ENCODE measurements around the gene APLP2.
A peak's percentile ranks its signal among the peaks of the same experiment; 100 is the strongest.
"Not testable (repeated sequence)": the region's sequence is repeated elsewhere in the genome, so short reads cannot be mapped to it uniquely, and the experiment has no call there.

The APLP2 gene

DNA sequence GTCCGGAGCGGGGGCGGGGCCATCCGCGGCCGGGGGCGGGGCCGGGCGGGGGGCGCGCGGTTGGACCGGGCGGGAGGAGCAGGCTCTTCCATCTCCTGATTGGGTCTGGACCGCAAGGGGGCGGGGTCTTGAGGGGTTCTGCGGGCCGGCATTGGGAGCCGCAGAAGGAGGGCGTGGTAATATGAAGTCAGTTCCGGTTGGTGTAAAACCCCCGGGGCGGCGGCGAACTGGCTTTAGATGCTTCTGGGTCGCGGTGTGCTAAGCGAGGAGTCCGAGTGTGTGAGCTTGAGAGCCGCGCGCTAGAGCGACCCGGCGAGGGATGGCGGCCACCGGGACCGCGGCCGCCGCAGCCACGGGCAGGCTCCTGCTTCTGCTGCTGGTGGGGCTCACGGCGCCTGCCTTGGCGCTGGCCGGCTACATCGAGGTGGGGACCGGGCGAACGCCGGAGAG, at the start of gene APLP2:
Gene APLP2 (plus strand): TSS at position 236 of the 450 bp plus-strand sequence. CDS start 84 bp downstream, at position 320.
- ATAC-seq: peak; percentile 98
- Mint-ChIP-seq H3K9me3 (no peaks in the 10 kb centered on the region), H3K27ac (peak within 1 kb of the TSS; percentile 81), H3K4me3 (peak within 1 kb of the TSS; percentile 95), H3K27me3 (peaks cover 13% of the 10 kb centered on the region), H3K4me1 (peaks cover 25% of the 10 kb centered on the region), H3K36me3 (no peaks in the 10 kb centered on the region)

DNA sequence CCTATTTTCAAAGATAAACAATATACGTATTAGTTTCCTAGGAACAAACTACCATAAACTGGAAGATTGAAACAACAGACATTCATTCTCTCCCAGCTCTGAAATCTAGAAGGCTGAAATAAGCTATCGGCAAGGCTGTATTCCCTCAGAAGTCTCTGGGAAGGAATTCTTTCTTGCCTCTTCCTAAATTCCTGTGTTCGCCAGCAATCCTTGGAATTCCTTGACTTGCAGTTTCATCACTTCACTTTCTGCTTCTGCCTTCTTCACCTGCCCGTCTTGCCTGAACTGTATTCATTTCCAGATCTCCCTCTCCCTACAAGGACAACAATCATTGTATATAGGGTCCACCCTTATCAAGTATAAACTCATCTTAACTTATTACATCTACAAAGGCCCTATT, 49.4 kb upstream of the APLP2 start:
- Mint-ChIP-seq H3K27ac (no peak overlapping the region), H3K4me1 (peaks cover 16% of the 10 kb centered on the region), H3K4me3 (no peak overlapping the region), H3K9me3 (peaks cover 5% of the 10 kb centered on the region), H3K27me3 (peaks cover 59% of the 10 kb centered on the region), H3K36me3 (peaks cover 5% of the 10 kb centered on the region)
- ATAC-seq: no peak

DNA sequence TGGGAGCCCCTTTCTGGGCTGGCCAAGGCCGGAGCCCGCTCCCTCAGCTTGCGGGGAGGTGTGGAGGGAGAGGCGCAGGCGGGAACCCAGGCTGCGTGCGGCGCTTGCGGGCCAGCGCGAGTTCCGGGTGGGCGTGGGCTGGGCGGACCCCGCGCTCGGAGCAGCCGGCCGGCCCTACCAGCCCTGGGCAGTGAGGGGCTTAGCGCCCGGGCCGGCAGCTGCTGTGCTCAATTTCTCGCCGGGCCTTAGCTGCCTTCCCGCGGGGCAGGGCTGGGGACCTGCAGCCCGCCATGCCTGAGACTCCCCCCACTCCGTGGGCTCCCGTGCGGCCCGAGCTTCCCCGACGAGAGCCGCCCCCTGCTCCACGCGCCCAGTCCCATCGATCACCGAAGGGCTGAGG, 48.1 kb upstream of the APLP2 start:
- not testable (repeated sequence) for H3K36me3 Mint-ChIP-seq, ATAC-seq, H3K9me3 Mint-ChIP-seq, H3K4me3 Mint-ChIP-seq, H3K27ac Mint-ChIP-seq
- Mint-ChIP-seq H3K4me1 (peaks cover 16% of the 10 kb centered on the region), H3K27me3 (peaks cover 62% of the 10 kb centered on the region)

DNA sequence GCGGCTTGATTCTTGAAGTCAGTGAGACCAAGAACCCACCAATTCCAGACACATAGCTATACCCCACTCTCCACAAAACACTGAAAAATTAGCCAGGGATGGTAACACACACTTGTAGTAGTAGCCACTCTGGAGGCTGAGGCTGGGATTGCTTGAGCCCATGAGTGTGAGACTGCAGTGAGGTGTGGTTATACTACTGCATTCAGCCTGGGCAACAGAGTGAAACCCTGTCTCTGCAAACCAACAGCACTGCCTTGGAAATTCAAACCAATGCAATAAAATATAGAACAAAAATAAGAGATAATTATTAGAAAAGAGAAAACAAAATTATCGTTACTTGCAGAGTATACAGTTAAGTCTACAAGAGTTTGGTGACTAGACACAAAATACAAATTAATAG, 46.9 kb upstream of the APLP2 start:
- Mint-ChIP-seq H3K9me3 (no peaks in the 10 kb centered on the region), H3K4me1 (peaks cover 16% of the 10 kb centered on the region), H3K27me3 (peaks cover 74% of the 10 kb centered on the region), H3K36me3 (no peaks in the 10 kb centered on the region), H3K27ac (no peak overlapping the region), H3K4me3 (no peak overlapping the region)
- no peak for ATAC-seq

DNA sequence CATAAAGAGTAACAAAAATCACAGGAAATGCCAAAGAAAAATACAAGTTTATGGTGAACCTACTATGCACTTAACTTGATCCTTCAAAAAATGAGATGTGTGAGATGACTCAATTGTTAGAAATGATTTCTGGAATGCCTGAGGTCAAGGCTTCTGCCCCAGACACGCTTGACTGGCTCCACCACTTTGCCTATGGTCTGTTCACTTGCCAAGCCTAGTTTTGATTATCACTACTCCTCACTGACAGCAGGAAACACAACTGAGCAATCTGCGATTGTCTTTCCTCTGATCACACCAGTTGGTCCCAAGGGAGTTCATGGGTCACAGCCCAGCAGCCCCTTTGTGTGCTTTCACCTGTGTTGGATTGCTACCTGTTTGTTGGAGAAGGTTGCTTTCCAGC, 46.5 kb upstream of the APLP2 start:
- H3K4me3 Mint-ChIP-seq: no peak overlapping the region
- H3K27me3 Mint-ChIP-seq: peaks cover 77% of the 10 kb centered on the region
- no peaks in the 10 kb centered on the region for H3K36me3 Mint-ChIP-seq
- ATAC-seq: peak; percentile 92
- no peaks in the 10 kb centered on the region for H3K9me3 Mint-ChIP-seq
- H3K4me1 Mint-ChIP-seq: peaks cover 16% of the 10 kb centered on the region
- no peak overlapping the region for H3K27ac Mint-ChIP-seq

DNA sequence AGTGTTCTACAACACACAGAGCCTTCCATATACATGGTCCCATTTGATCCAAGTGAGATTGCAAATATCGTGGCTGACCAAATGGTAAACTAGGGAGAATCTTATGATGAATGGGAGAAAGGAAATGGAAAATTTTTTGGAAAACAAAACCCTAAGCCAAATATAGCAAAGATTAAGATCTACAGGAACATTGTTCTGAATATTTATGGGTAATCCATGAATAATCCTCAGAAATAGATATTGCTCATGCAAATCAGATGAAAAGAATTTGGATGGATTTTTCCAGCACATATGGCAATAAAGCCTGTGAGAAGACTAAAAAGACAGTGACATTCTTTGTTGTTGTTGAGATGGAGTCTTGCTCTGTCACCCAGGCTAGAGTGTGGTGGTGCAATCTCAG, 45.3 kb upstream of the APLP2 start:
- Mint-ChIP-seq H3K9me3 (no peaks in the 10 kb centered on the region), H3K4me3 (no peak overlapping the region), H3K4me1 (peaks cover 16% of the 10 kb centered on the region), H3K27me3 (peaks cover 76% of the 10 kb centered on the region), H3K27ac (no peak overlapping the region), H3K36me3 (no peaks in the 10 kb centered on the region)
- no peak for ATAC-seq

DNA sequence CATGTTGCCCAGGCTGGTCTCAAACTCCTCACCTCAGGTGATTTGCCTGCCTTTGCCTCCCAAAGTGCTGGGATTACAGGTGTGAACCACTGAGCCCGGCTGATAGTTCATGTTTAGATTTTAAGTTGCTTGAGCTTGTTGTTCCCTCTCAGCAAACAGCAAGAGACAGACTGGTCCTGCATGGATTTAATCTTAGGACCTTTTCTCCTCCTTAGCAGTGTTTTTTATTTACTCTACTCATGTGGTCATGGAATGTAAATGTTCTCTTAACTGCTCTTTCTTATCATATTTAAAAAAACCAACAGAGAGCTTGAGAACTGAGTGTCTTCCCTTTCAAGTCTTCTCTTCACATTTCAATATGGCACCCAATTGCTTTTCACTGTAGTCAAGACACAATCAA, 44.3 kb upstream of the APLP2 start:
- no peak for ATAC-seq
- H3K9me3 Mint-ChIP-seq: no peaks in the 10 kb centered on the region

DNA sequence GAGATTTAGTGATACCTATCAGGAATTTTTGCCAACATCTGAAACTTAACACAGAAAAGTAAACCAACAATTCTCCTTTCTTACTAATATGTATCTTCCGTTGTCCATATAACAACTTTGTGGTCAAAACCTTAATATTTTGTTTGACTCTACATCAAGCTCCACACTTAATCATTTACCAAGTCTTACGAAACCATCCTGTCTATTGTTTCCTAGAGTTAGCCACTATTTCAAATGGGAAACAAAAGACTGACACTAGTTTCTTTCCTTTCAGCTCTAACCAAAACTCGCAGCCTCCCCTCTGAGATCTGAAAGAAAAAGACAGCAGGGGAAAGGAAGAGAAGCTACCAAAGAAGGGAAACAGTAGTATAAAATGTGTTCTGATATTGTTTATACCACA, 40.6 kb upstream of the APLP2 start:
- ATAC-seq: no peak
- Mint-ChIP-seq H3K27me3 (peaks cover 85% of the 10 kb centered on the region), H3K9me3 (no peaks in the 10 kb centered on the region), H3K27ac (no peak overlapping the region), H3K4me3 (no peak overlapping the region), H3K4me1 (no peaks in the 10 kb centered on the region), H3K36me3 (no peaks in the 10 kb centered on the region)

More for the DNA sequence above, 44.3 kb upstream of the APLP2 start:
- Mint-ChIP-seq H3K27ac (no peak overlapping the region), H3K27me3 (peaks cover 76% of the 10 kb centered on the region), H3K36me3 (no peaks in the 10 kb centered on the region), H3K4me1 (peaks cover 16% of the 10 kb centered on the region), H3K4me3 (no peak overlapping the region)

DNA sequence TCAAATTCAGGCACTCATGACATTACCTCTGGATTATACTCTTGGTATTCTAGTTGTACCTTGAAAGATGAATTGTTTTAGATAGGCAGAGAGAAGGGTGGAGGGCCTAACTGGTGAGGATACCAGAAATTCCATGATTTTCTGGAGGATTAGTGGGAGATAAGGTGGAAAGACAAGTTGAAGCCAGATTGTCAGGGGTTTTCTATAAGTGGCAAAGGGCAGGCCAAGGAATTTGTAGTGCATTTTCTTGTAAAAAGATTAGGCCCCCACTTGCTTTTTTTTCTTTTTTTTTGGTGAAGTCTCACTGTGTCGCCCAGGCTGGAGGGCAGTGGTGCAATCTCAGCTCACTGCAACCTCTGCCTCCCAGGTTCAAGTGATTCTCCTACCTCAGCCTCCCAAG, 38.6 kb upstream of the APLP2 start:
- H3K27ac Mint-ChIP-seq: no peak overlapping the region
- H3K9me3 Mint-ChIP-seq: no peaks in the 10 kb centered on the region
- no peaks in the 10 kb centered on the region for H3K36me3 Mint-ChIP-seq
- ATAC-seq: no peak
- no peaks in the 10 kb centered on the region for H3K4me1 Mint-ChIP-seq
- no peak overlapping the region for H3K4me3 Mint-ChIP-seq
- H3K27me3 Mint-ChIP-seq: peaks cover 80% of the 10 kb centered on the region

DNA sequence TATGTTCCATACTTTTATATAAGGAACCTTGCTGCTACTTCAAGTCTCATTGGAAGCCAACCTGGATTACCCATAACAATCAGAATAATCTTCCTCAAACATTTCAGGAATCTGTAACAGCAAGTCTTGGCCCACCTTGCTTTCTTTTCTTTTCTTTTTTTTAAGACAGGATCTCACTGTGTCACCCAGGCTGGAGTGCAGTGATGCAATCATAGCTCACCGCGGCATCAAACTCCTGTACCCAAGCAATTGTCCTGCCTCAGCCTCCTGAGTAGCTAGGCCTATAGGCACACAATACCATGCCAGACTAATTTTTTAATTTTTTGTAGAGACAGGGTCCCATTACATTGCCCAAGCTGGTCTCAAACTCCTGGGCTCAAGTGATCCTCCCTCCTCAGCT, 37.7 kb upstream of the APLP2 start:
- no peaks in the 10 kb centered on the region for H3K9me3 Mint-ChIP-seq
- ATAC-seq: no peak
- no peaks in the 10 kb centered on the region for H3K36me3 Mint-ChIP-seq
- H3K4me3 Mint-ChIP-seq: no peak overlapping the region
- H3K4me1 Mint-ChIP-seq: no peaks in the 10 kb centered on the region
- H3K27me3 Mint-ChIP-seq: peaks cover 80% of the 10 kb centered on the region
- no peak overlapping the region for H3K27ac Mint-ChIP-seq

DNA sequence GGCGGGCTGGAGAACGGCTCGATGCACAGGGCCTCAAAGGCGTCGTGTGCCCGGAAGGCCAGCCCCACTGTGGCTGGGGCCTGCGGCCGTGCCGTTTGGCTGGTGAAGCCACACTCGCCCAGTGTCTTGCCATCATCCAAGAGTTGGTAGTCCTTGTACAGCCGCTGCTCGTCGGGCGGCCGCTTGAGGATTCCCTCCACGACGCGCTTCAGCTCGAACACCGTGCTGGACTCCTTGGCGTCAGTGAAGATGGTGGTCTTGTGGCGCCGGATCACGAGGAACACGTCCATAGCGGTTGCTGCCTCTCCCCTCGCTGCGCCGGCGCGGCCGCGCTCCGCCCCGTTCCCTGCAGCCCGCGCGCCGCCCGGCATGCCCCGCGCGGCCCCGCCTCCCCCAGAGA, 36.8 kb upstream of the APLP2 start:
- no peaks in the 10 kb centered on the region for H3K36me3 Mint-ChIP-seq
- ATAC-seq: no peak
- no peak overlapping the region for H3K4me3 Mint-ChIP-seq
- no peaks in the 10 kb centered on the region for H3K9me3 Mint-ChIP-seq
- H3K27me3 Mint-ChIP-seq: peaks cover 79% of the 10 kb centered on the region
- no peak overlapping the region for H3K27ac Mint-ChIP-seq
- no peaks in the 10 kb centered on the region for H3K4me1 Mint-ChIP-seq

DNA sequence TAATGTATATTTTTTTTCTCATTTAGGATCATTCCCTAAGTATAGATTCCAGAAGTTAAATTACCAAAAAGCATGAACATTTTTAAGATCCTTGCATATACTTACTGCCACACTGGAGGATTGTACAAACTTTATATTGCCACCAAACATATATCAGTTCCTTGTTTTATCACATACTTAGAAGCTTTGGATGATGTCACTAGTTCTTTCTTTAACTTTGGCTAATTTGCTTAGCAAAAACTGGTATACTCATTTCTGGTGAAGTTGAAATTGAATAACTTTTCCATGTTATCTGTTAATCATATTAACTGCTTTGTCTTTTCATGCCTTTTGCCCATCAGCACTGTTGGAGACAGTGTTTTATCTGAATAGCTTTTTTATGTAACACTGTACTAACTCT, 35.5 kb upstream of the APLP2 start:
- Mint-ChIP-seq H3K9me3 (no peaks in the 10 kb centered on the region), H3K4me1 (no peaks in the 10 kb centered on the region), H3K27me3 (peaks cover 76% of the 10 kb centered on the region), H3K4me3 (no peak overlapping the region), H3K36me3 (no peaks in the 10 kb centered on the region), H3K27ac (no peak overlapping the region)
- ATAC-seq: no peak

DNA sequence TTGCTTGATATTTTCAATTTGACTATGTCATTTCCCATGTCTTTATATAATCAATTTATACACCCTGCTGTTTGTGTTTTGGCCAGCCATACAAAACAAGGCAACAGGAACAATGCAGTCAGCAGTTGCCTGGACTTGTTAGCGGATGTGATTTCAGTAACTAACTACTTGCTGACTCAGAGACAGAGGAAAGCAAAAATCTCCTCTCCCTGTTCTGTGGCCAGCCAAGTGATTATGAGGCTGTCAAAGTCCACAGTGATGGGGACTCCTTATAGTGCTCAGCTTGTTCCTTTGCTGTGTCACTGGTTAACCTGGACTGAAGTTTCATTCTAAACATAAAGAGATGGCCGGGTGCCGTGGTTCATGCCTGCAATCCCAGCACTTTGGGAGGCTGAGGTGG, 32.6 kb upstream of the APLP2 start:
- H3K36me3 Mint-ChIP-seq: no peaks in the 10 kb centered on the region
- H3K27ac Mint-ChIP-seq: no peak overlapping the region
- no peak overlapping the region for H3K4me3 Mint-ChIP-seq
- no peaks in the 10 kb centered on the region for H3K9me3 Mint-ChIP-seq
- peaks cover 52% of the 10 kb centered on the region for H3K27me3 Mint-ChIP-seq
- no peak for ATAC-seq
- H3K4me1 Mint-ChIP-seq: no peaks in the 10 kb centered on the region

DNA sequence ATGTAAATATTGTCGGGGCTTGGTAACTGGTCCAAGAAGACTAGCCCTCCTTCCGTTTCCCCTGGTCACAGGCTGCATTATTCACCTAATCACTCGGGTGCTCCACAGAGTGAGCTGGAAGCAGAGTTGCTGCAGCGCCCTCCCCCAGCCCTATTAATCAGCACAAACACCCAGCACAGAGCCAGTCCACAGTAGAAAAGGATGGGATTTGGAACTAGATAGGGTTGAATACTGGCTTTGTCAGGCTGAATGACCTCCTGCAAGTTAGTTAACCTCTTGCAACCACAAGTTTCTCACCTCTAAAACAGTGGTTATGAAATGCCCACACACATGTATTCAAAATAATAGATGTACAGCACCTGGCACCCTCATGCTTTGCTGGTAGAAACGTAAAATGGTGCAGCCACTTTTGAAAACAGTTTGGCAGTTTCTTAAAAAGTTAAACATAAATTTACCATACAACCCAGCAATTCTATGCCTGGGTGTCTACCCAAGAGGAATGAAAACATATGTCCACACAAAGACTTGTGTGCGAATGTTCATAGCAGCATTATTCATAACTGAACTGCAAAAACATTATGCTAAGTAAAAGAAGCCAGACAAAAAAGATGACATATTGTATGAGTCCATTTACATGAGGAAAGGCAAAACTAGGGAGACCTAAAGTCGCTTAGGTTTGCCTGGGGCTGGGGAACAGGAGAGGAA, 31.7 kb upstream of the APLP2 start:
- H3K27me3 Mint-ChIP-seq: peaks cover 55% of the 10 kb centered on the region
- peaks cover under 1% of the 10 kb centered on the region for H3K4me1 Mint-ChIP-seq
- no peak overlapping the region for H3K4me3 Mint-ChIP-seq
- H3K9me3 Mint-ChIP-seq: no peaks in the 10 kb centered on the region
- ATAC-seq: no peak
- H3K27ac Mint-ChIP-seq: no peak overlapping the region
- no peaks in the 10 kb centered on the region for H3K36me3 Mint-ChIP-seq

DNA sequence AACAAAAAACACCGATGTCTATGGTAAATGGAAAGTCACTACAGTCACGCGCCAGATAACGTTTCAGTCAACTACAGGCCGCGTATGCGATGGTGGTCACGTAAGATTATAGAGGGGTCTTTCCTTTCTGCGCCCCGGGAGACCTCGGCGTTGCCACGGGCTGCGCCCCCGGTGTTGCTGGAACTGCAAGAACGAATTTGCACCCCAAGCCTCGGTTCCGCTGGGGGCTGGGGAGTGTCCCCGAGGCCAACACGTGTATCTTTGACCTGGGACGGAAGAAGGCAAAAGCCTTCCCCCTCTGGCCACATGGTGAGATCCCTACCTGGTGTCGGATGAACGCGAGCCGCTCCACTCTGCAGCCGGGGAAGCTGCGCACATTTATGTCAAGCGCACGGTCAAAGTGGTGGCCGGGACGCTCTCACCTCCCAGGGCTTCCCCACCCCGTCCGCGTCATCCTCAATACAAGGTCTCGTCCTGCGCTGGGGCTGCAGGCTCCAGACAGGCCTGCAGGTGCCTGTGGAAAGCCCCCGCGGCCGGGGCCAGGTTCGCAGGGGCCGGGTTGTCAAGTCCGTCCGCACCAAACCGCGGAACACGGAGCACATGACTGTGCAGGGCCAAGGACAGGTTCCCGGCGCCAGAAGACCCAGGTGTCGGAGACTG, 29.3 kb upstream of the APLP2 start:
- ATAC-seq: no peak
- H3K9me3 Mint-ChIP-seq: no peaks in the 10 kb centered on the region
- H3K4me3 Mint-ChIP-seq: no peak overlapping the region
- H3K27ac Mint-ChIP-seq: no peak overlapping the region
- H3K27me3 Mint-ChIP-seq: peaks cover 57% of the 10 kb centered on the region
- peaks cover 8% of the 10 kb centered on the region for H3K4me1 Mint-ChIP-seq
- no peaks in the 10 kb centered on the region for H3K36me3 Mint-ChIP-seq

DNA sequence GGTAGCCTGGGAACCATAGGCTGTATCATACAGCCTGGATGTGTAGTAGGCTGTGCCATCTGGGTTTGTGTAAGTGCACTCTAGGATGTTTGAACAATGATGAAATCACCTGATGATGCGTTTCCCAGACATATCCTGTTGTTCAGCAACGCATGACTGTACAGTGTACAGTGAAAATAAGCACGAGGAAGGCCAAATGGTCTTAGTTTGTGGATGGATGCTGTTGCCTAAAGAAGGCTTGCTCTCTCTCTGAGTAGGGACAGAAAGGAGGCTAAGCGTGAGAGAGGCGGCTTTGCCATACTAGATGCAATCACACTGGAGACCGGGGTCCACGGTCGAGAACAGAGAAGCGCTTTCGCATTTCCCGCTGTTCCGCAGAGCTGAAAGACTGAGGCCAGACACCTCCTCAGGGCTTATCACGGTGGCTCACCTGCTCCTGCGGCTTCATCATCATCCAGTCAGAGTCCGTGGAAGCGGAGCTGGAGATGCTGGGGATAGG, 27.6 kb upstream of the APLP2 start:
- no peak for ATAC-seq
- H3K4me1 Mint-ChIP-seq: peaks cover 8% of the 10 kb centered on the region
- H3K9me3 Mint-ChIP-seq: no peaks in the 10 kb centered on the region
- H3K36me3 Mint-ChIP-seq: no peaks in the 10 kb centered on the region
- H3K27me3 Mint-ChIP-seq: peaks cover 40% of the 10 kb centered on the region
- no peak overlapping the region for H3K4me3 Mint-ChIP-seq
- no peak overlapping the region for H3K27ac Mint-ChIP-seq

Measured in stimulated activated memory B cell treated with anti-CD40 and anti-IgM and Interleukin-4, amounts not matched to agents 10 μg/mL and 1 μg/mL and 100 μg/mL, for 72 hours (primary cell).